ENCODE results near the gene SIGLEC5.
A peak's percentile ranks its signal among the peaks of the same experiment; 100 is the strongest.

Gene SIGLEC5

GRCh38 chr19:51586103-51586728 is 44.0 kb downstream of the SIGLEC5 start:
- no peak for DNase-seq

DNA sequence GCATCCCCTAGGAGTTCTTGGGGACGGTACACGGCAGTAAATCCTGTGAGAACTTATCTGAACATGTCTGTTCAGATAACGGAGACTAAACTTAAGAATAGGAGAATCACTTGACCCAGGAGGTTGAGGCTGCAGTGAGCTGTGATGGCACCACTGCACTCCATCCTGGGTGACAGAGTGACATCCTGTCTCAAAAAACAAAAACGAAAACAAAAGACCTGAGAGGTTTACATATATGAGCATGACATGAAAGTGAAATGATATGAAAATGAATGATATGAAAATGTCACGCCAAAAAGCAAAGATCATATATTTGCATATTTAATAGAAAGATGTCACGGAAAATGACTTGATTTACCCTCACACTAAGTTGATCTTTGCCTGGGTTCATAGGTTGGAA is 53.4 kb downstream of the SIGLEC5 start:
- no peak for DNase-seq

DNA sequence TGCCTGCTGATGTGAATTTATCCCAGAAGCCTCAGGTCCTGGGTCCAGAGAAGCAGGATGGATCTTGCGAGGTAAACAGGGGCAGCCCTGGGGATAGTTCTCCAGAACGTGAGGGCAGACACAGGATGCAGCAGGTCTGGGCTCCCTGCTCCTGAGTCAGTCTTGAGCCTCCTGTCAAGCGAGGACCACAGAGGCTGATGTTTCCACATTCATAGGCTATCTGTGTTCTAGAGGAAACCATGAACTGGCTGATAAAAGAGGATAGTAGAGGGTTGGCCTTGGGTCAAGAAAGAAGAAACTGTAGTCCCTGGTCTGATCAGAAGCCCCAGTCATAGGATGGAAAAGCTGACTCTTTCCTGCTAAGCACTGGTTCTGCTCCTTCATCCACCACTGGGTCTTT is 56.9 kb downstream of the SIGLEC5 start:
- no peak for DNase-seq

DNA sequence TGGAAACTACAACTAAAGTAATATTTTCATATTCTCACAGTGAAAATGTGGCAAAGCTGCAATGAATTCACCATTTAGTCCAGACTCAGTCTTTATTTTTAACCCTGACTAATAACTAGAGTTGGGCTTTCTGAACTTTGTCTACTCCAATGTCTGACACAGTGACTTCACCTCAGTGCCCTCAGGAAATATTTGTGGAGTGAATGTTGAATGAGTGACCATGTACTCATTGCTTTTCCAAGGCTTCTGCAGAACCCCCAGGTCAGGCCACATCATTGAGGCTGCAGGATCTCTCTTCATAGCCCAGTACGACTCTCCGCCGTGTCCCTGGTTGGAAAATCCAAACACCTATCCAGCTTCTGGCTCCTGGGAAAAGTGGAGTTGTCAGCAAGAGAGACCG is 57.3 kb downstream of the SIGLEC5 start:
- no peak for DNase-seq

- DNase-seq = no peak
Measured at GRCh38 chr19:51572410-51572809, 57.8 kb downstream of the SIGLEC5 start.

GRCh38 chr19:51571599-51571998 is 58.6 kb downstream of the SIGLEC5 start:
- DNase-seq = no peak

DNA sequence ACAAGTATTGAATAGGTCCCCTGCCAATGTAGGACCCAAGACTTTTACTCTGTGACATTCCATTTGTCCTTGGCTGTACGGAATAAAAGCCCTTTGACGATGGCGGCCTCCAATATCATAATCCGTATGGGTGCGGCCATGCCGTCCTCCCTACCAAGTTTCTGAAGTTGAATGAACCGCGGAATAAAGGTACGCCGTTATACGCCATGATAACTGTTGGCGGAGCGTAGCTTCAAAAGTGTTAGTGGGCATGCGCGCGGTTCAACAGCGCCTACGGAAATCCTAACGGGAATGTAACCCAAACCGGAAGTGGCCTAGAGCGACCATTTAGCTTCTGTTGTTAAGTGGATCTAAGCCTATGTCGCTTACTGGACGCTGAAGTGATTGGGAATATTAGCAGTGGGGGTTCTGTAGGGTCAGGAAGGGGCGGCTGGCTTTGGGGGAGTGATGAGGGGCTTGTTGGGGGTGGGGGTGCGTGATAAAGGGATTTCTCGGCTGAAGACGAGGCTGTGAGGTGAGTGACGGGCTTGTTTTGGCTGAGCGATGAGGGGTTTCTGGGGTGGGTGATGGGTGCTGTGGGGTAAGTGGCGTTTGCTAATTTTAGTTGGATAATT is 59.1 kb downstream of the SIGLEC5 start, which contains the start of gene ZNF175:
ZNF175 (plus strand) TSS at position 322 of the 614 bp plus-strand sequence. CDS start 2,047 bp downstream, outside the sequence.
- DNase-seq = peak; percentile 36

- DNase-seq = no peak
Measured at GRCh38 chr19:51568456-51568855, 61.7 kb downstream of the SIGLEC5 start.

DNA sequence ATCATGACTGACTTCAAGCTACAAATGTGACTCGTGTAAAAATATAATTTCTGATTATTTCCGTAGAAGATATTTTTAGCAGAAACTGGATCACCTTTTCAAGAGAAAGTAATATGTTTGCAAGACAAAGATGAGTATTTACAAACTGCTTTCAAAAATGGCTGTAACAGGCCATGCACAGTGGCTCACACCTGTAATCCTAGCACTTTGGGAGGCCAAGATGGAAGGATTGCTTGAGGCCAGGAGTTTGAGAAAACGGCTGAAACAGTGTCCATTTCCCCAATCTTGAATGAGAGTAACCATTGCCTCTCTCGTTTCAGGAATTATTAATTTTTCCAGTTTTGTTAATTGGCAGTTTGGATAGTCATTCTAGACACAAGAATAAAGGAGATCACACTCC is 62.6 kb downstream of the SIGLEC5 start:
- no peak for DNase-seq

DNA sequence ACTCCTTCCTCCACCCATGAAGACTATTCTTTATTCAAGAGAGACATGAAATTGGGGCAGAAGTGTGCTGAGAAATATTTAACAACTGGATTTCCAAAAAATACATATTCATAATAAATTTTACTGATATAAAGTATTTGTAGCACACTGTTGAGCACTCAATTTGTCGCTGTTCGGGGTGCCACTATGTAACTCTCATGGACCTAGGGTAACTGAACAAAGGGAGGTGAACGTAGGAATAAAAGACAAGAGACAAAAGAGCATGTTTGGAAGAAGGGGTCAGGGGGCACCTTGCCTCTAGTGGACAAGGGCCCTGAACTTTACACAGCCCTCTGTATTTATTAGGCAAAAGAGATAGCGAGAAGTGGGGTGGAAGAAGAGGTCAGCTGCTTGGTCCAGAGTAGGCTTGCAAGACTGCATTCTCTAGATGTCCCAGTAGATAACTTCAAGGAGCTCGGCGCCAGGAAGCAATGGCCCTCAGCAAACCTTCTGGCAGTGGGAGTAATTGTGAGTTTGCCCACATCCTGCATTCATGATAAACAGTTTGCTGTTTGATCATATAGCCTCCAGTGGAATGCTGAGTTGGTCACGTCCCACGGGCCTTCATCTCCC is 63.6 kb downstream of the SIGLEC5 start:
- no peak for DNase-seq

DNA sequence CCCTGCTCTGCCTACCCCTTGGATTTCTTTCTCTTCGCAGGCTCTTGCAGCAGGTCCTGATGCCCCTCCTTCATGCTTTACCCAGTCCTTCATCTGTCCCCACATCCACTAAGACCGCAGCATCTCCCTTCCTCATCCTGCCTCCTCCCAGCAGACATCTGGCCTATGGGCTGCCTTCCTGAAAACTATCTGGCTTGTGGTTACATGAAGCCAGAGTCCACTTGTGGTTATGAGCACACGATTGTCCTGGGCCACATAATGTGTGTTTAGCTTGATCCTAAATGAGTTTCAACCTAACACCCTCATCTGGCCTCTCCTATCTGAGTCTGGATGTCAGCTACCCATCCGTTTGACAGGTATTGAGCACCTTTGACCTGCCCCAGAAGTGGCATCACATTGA is 64.6 kb downstream of the SIGLEC5 start:
- no peak for DNase-seq

GRCh38 chr19:51564791-51565190 is 65.4 kb downstream of the SIGLEC5 start:
- DNase-seq = no peak
